Measurements from ENCODE around the gene LRIT2.

DNA sequence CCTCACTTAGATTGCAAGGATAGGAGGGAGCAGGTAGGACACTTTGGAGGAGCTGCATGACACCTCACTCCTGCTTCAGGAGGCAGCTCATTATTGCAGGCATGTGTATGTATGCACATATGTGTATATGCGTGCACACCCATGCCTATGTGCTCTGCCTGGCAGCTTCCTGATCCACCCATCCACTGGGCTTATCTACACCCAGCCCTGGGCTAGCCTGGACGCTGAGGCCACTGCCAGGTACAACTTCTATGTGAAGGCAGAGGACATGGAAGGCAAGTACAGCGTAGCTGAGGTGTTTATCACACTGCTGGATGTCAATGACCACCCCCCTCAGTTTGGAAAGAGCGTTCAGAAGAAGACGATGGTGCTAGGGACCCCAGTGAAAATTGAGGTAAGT lies 13.3 kb downstream of the LRIT2 start:
- TF ChIP-seq, protein P1, sequence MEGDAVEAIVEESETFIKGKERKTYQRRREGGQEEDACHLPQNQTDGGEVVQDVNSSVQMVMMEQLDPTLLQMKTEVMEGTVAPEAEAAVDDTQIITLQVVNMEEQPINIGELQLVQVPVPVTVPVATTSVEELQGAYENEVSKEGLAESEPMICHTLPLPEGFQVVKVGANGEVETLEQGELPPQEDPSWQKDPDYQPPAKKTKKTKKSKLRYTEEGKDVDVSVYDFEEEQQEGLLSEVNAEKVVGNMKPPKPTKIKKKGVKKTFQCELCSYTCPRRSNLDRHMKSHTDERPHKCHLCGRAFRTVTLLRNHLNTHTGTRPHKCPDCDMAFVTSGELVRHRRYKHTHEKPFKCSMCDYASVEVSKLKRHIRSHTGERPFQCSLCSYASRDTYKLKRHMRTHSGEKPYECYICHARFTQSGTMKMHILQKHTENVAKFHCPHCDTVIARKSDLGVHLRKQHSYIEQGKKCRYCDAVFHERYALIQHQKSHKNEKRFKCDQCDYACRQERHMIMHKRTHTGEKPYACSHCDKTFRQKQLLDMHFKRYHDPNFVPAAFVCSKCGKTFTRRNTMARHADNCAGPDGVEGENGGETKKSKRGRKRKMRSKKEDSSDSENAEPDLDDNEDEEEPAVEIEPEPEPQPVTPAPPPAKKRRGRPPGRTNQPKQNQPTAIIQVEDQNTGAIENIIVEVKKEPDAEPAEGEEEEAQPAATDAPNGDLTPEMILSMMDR (IDR thresholded peaks at IDR 0.05) = no peak
- no peak for TF ChIP-seq POLR2AphosphoS5 (IDR thresholded peaks at IDR 0.05)

Measured in prostate gland (tissue), 2 donors.